ENCODE data around the gene TMEM119. TPM values are rescaled to one million over a fixed set of nuclear protein-coding genes. Genes with fewer than 3 reads are reported as not detected.

The TMEM119 gene
- total RNA-seq, result 1.3 TPM
- long read RNA-seq, partial matches to known transcripts, result 0 of 1 reads
- long read RNA-seq, other reads (novel, unspliced or antisense), result 0 of 1 reads

GRCh38 chr12:108597559-108598471 lies at the start of gene TMEM119:
TMEM119 (minus strand) TSS chr12:108598084; CDS start chr12:108592383, 5,701 bp downstream.
- DNase-seq (ENCODE audit: missing footprints) (peak; percentile 76), ATAC-seq (peak; percentile 63)
- intact Hi-C loops (cut with DNase I), result no loop called here

- no peak for DNase-seq (ENCODE audit: missing footprints)
- ATAC-seq, result no peak
- intact Hi-C loops (cut with DNase I), result loop anchor here (10.0 kb wide), 1 partner anchor 448 kb away; the partner anchor contains the start of genes ALKBH2 and UNG
Measured at GRCh38 chr12:108646600-108647579, 49.0 kb upstream of the TMEM119 start.

GRCh38 chr12:108645686-108646599 lies 48.1 kb upstream of the TMEM119 start:
- intact Hi-C loops (cut with DNase I), result loop anchor here (10.0 kb wide), 1 partner anchor 449 kb away; the partner anchor contains the start of genes ALKBH2 and UNG
- ATAC-seq, result no peak
- no peak for DNase-seq (ENCODE audit: missing footprints)

GRCh38 chr12:108644811-108645120 lies 46.9 kb upstream of the TMEM119 start:
- ATAC-seq (no peak), DNase-seq (ENCODE audit: missing footprints) (no peak)
- intact Hi-C loops (cut with DNase I), result loop anchor here (10.0 kb wide), 1 partner anchor 450 kb away; the partner anchor contains the start of genes ALKBH2 and UNG

- intact Hi-C loops (cut with DNase I), result loop anchor here (10.0 kb wide), 1 partner anchor 451 kb away; the partner anchor contains the start of genes ALKBH2 and UNG
- DNase-seq (ENCODE audit: missing footprints), result no peak
- ATAC-seq, result peak; percentile 22
Measured at GRCh38 chr12:108643941-108644810, 46.3 kb upstream of the TMEM119 start.

GRCh38 chr12:108642899-108643654 lies 45.2 kb upstream of the TMEM119 start:
- intact Hi-C loops (cut with DNase I), result loop anchor here (10.0 kb wide), 1 partner anchor 452 kb away; the partner anchor contains the start of genes ALKBH2 and UNG
- no peak for DNase-seq (ENCODE audit: missing footprints)
- ATAC-seq, result no peak

GRCh38 chr12:108642269-108642870 lies 44.5 kb upstream of the TMEM119 start:
- DNase-seq (ENCODE audit: missing footprints), result no peak
- ATAC-seq, result no peak
- intact Hi-C loops (cut with DNase I), result loop anchor here (10.0 kb wide), 1 partner anchor 452 kb away; the partner anchor contains the start of genes ALKBH2 and UNG

- peak; percentile 18 for ATAC-seq
- intact Hi-C loops (cut with DNase I), result loop anchor here (10.0 kb wide), 1 partner anchor 453 kb away; the partner anchor contains the start of genes ALKBH2 and UNG
- no peak for DNase-seq (ENCODE audit: missing footprints)
Measured at GRCh38 chr12:108641446-108642268, 43.8 kb upstream of the TMEM119 start.

- DNase-seq (ENCODE audit: missing footprints) (no peak), ATAC-seq (no peak)
- intact Hi-C loops (cut with DNase I), result loop anchor here (10.0 kb wide), 1 partner anchor 454 kb away; the partner anchor contains the start of genes ALKBH2 and UNG
Measured at GRCh38 chr12:108640802-108641445, 43.0 kb upstream of the TMEM119 start.

GRCh38 chr12:108638997-108639822 lies 41.3 kb upstream of the TMEM119 start:
- DNase-seq (ENCODE audit: missing footprints) (no peak), ATAC-seq (no peak)
- intact Hi-C loops (cut with DNase I), result no loop called here

GRCh38 chr12:108638141-108638827 lies 40.4 kb upstream of the TMEM119 start:
- DNase-seq (ENCODE audit: missing footprints) (no peak), ATAC-seq (no peak)
- intact Hi-C loops (cut with DNase I), result no loop called here

- no peak for ATAC-seq
- intact Hi-C loops (cut with DNase I), result no loop called here
- no peak for DNase-seq (ENCODE audit: missing footprints)
Measured at GRCh38 chr12:108637222-108637971, 39.5 kb upstream of the TMEM119 start.
